GM19455 (cell line): ENCODE measurements around the gene MYH16.
"Not testable (repeated sequence)": the region's sequence is repeated elsewhere in the genome, so short reads cannot be mapped to it uniquely, and the experiment has no call there.

Experiments used
- ATAC-seq: cut with Tn5 transposase; IDR thresholded peaks from one replicate; pipeline ENCODE4 v1.9.1; 2021; ENCODE audit not compliant: unreplicated experiment

The MYH16 gene

GRCh38 chr7:99350641-99351040, 78.0 kb downstream of the MYH16 start:
- ATAC-seq = not testable (repeated sequence)

GRCh38 chr7:99352247-99352646, 79.6 kb downstream of the MYH16 start:
- ATAC-seq = no peak

- ATAC-seq = no peak
Measured at GRCh38 chr7:99355098-99355497, 82.5 kb downstream of the MYH16 start.

- no peak for ATAC-seq
Measured at GRCh38 chr7:99357701-99358490, 85.3 kb downstream of the MYH16 start.

GRCh38 chr7:99358521-99358920, 85.9 kb downstream of the MYH16 start:
- ATAC-seq = not testable (repeated sequence)

- no peak for ATAC-seq
Measured at GRCh38 chr7:99359465-99360154, 87.0 kb downstream of the MYH16 start.
